HCT116 (cell line): ENCODE measurements around the gene DCTN5.

Source experiments
- EGR1 ChIP-seq: IDR thresholded peaks from 2 replicates; pipeline ENCODE4 v1.6.1; 2012; ENCODE audit warnings: low read depth
- POLR2A ChIP-seq: IDR thresholded peaks from 2 replicates; pipeline ENCODE4 v1.7.0; 2011; ENCODE audit warnings: borderline replicate concordance; ENCODE audit not compliant: insufficient read depth, insufficient read length; ENCODE audit errors: extremely low read depth
- POLR2AphosphoS5 ChIP-seq: IDR thresholded peaks from 2 replicates; pipeline ENCODE4 v1.6.1; 2011; ENCODE audit warnings: mild to moderate bottlenecking, low read depth, low read length, moderate library complexity
- SRF ChIP-seq: IDR thresholded peaks from 2 replicates; pipeline ENCODE4 v1.6.1; 2012; ENCODE audit warnings: low read depth
- TF ChIP-seq, protein P1 (sequence below), 3 experiments: fragments of 200-600 bp in 1 of 3; sonication (generic) in 1 of 3; IDR thresholded peaks in 2 of 3; conservative IDR thresholded peaks in 1 of 3; 2 replicates each; pipeline ENCODE4 v1.5.1; 2012 to 2017; ENCODE audit warnings: low read depth in 2 of 3, low read length in 2 of 3, antibody characterized with exemption in 1 of 3, borderline replicate concordance in 1 of 3, control low read depth in 1 of 3, mild to moderate bottlenecking in 1 of 3, mixed read lengths in 1 of 3, mixed run types in 1 of 3, moderate library complexity in 1 of 3; ENCODE audit not compliant: insufficient read depth in 1 of 3

DNA sequence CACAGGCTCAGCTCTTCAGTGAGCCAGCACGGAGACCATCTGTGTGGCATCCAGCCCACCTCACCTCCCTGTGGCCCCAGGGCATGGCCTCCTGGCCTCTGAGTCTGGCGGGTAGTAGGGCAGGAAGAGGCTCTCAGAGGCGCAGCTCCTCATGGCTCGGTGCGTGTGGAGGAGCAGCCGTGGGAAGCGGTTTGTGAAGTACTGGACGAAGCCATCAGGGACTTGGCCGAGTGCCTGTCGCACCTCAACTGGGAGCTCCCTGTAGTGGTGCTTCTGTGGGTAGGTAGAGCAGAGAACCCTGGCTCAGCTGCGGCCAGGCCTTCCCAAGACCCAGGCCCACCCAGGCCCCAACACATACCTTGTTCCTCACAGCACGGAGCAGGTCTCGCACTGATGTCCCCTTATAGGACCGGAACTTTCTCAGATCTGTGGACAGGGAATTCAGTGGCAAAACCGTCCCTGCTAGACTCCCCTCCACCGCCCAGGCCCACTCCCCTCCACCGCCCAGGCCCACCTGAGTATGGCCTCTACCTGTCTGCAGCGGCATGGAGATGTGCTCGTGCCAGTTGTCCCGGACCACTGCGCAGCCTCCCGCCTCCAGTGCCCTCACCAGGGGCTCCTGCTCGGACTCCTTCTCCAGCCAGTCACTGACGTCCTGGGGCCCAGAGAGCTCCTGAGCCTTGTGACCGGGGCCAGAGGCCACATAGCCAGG, 49.7 kb downstream of the DCTN5 start:
- TF ChIP-seq POLR2A (no peak), POLR2AphosphoS5 (no peak; the same call in 1 of the 2 replicates), SRF (no peak), EGR1 (no peak)
- TF ChIP-seq, protein P1, sequence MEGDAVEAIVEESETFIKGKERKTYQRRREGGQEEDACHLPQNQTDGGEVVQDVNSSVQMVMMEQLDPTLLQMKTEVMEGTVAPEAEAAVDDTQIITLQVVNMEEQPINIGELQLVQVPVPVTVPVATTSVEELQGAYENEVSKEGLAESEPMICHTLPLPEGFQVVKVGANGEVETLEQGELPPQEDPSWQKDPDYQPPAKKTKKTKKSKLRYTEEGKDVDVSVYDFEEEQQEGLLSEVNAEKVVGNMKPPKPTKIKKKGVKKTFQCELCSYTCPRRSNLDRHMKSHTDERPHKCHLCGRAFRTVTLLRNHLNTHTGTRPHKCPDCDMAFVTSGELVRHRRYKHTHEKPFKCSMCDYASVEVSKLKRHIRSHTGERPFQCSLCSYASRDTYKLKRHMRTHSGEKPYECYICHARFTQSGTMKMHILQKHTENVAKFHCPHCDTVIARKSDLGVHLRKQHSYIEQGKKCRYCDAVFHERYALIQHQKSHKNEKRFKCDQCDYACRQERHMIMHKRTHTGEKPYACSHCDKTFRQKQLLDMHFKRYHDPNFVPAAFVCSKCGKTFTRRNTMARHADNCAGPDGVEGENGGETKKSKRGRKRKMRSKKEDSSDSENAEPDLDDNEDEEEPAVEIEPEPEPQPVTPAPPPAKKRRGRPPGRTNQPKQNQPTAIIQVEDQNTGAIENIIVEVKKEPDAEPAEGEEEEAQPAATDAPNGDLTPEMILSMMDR (IDR thresholded peaks at IDR 0.05 in 2 of 3, conservative IDR thresholded peaks at IDR 0.05 in 1 of 3; ENCODE audit: borderline replicate concordance in 1 of 3, insufficient read depth in 1 of 3, low read depth in 2 of 3, low read length in 2 of 3) = no peak
